ENCODE results near the gene OPTC. TPM values are rescaled to one million over a fixed set of nuclear protein-coding genes. Genes with fewer than 3 reads are reported as not detected.
A peak's percentile ranks its signal among the peaks of the same experiment; 100 is the strongest.

OPTC gene
- total RNA-seq, 5 donors from 2014 or later (not counting 1 experiment from before 2014, with no cell fraction given): not detected

DNA sequence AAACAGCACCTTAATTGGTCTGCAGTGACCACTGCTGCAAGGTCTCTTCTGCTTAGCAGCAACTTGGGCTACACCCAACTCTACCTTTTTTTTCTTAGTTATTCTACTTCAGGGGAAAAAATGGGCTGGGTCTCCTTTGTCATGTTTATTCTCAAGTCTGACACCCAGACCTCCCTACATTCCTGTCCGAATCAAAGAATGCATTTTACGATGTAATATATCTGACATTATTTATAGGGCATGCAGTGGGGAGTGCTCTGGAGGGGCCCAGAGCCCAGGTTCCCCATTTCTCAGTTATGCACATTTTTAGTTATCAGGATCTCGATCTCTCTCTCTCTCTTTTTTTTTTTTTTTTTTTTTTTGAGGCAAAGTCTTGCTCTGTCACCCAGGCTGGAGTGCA is 50.5 kb downstream of the OPTC start:
- DNase-seq (no peak), ATAC-seq (replicated peaks in 1 of 4) (no peak)
- no peak overlapping the region for H3K27ac Mint-ChIP-seq
- H3K36me3 Mint-ChIP-seq: no peaks in the 10 kb centered on the region
- WGBS (ENCODE audit: insufficient coverage): 17% methylated on average over 1 of the region's 3 CpGs
- H3K4me3 Mint-ChIP-seq: no peak overlapping the region
- Histone ChIP-seq H3K27ac (ENCODE audit: low read length) (no peak overlapping the region), H3K27me3 (replicated peaks in 1 of 2; ENCODE audit: control insufficient read depth in 2 of 2, extremely low read depth in 1 of 2, insufficient read depth in 2 of 2, low read length in 1 of 2) (peaks cover 0 to 2% of the 10 kb centered on the region in 2 experiments), H3K4me1 (ENCODE audit: control insufficient read depth in 1 of 2, extremely low read depth in 1 of 2, insufficient read depth in 2 of 2, low read length in 2 of 2) (no peaks in the 10 kb centered on the region), H3K36me3 (ENCODE audit: control insufficient read depth in 2 of 2, extremely low read depth in 1 of 2, insufficient read depth in 1 of 2, low read length in 1 of 2) (no peaks in the 10 kb centered on the region), H3K4me3 (ENCODE audit: control insufficient read depth in 1 of 2, extremely low read depth in 1 of 2, low read length in 1 of 2) (no peak overlapping the region), H3K9me3 (no peaks in the 10 kb centered on the region)
- CTCF ChIA-PET: no interaction called here
- no peaks in the 10 kb centered on the region for H3K4me1 Mint-ChIP-seq
- no peaks in the 10 kb centered on the region for H3K9me3 Mint-ChIP-seq
- H3K27me3 Mint-ChIP-seq: peaks cover 0 to 2% of the 10 kb centered on the region in 2 donors
- POLR2A ChIA-PET: no interaction called here

DNA sequence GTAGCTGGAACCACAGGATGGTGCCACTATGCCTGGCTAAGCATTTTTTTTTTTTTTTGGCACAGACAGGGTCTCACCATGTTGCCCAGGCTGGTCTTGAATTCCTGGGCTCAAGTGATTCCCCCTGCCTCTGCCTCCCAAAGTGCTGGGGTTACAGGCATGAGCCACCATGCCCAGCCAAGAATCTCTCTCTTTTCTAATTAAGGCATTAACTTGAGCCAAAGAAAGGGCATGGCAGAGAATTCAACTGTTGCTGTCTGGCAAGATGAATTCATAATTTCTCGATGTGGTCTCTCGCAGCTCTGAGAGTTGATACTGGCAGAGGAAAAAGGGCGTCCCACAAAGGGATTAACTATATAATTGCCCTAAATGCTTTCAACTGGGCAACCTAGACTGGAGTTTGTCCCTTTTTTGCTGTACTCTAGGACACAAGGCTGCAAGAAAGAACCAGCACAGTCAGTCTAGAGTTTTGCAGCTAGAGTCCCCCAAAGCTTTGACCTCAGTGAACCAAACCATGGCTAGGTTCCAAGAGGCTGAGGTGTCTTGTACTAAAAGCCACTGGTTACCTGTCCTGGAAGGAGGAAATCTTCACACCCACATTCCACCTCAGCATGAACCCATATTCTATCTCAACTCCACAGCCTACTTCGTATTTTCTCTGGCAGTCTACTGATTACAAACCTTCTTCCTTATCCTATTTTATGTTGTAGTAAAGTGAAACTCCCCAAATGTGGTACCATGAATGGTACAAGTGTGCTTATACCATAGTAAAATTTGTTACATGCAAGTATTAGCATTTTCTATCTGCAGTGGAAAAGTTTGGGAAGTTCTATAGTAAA is 51.2 kb downstream of the OPTC start:
- no peaks in the 10 kb centered on the region for H3K36me3 ChIP-seq (ENCODE audit: control insufficient read depth in 2 of 2, extremely low read depth in 1 of 2, insufficient read depth in 1 of 2, low read length in 1 of 2)

DNA sequence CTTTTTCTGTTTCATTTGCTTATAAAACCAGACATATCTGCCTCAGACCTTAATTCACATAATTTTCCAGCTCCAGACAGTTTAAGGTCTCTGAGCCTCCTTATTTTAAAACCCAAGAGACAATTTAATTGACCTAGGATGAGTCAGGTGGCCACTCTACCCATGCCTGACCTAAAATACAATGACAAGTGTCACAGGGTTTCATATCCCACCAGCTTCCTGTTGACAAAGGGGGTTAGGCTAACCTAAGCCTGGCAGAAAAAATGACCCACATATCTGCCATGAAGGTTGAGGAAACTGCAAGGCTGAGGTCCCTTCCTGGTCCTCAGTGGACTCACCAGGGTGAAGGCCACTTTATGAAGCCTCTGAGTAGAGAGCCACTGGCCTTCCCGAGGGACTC is 52.3 kb downstream of the OPTC start:
- WGBS (ENCODE audit: insufficient coverage): 75% methylated on average over 1 of the region's 1 CpG
- no peaks in the 10 kb centered on the region for H3K9me3 Mint-ChIP-seq
- H3K27me3 ChIP-seq (replicated peaks in 1 of 2; ENCODE audit: control insufficient read depth in 2 of 2, extremely low read depth in 1 of 2, insufficient read depth in 2 of 2, low read length in 1 of 2): peaks cover 0 to 2% of the 10 kb centered on the region in 2 experiments
- H3K4me1 ChIP-seq (ENCODE audit: control insufficient read depth in 1 of 2, extremely low read depth in 1 of 2, insufficient read depth in 2 of 2, low read length in 2 of 2): no peaks in the 10 kb centered on the region
- POLR2A ChIA-PET: no interaction called here
- H3K4me1 Mint-ChIP-seq: no peaks in the 10 kb centered on the region
- ATAC-seq (replicated peaks in 1 of 4) (no peak), DNase-seq (no peak)
- H3K27ac Mint-ChIP-seq: no peak overlapping the region
- CTCF ChIA-PET: no interaction called here
- no peak overlapping the region for H3K4me3 ChIP-seq (ENCODE audit: control insufficient read depth in 1 of 2, extremely low read depth in 1 of 2, low read length in 1 of 2)
- H3K9me3 ChIP-seq: no peaks in the 10 kb centered on the region
- H3K36me3 ChIP-seq (ENCODE audit: control insufficient read depth in 2 of 2, extremely low read depth in 1 of 2, insufficient read depth in 1 of 2, low read length in 1 of 2): no peaks in the 10 kb centered on the region
- no peaks in the 10 kb centered on the region for H3K36me3 Mint-ChIP-seq
- H3K4me3 Mint-ChIP-seq: no peak overlapping the region
- H3K27me3 Mint-ChIP-seq: peaks cover 0 to 2% of the 10 kb centered on the region in 2 donors
- no peak overlapping the region for H3K27ac ChIP-seq (ENCODE audit: low read length)

More for the DNA sequence above, 51.2 kb downstream of the OPTC start:
- Mint-ChIP-seq H3K36me3 (no peaks in the 10 kb centered on the region), H3K4me3 (no peak overlapping the region), H3K9me3 (no peaks in the 10 kb centered on the region), H3K27ac (no peak overlapping the region), H3K27me3 (peaks cover 0 to 2% of the 10 kb centered on the region in 2 donors), H3K4me1 (no peaks in the 10 kb centered on the region)
- Histone ChIP-seq H3K27me3 (replicated peaks in 1 of 2; ENCODE audit: control insufficient read depth in 2 of 2, extremely low read depth in 1 of 2, insufficient read depth in 2 of 2, low read length in 1 of 2) (peaks cover 0 to 2% of the 10 kb centered on the region in 2 experiments), H3K27ac (ENCODE audit: low read length) (no peak overlapping the region), H3K4me3 (ENCODE audit: control insufficient read depth in 1 of 2, extremely low read depth in 1 of 2, low read length in 1 of 2) (no peak overlapping the region), H3K4me1 (ENCODE audit: control insufficient read depth in 1 of 2, extremely low read depth in 1 of 2, insufficient read depth in 2 of 2, low read length in 2 of 2) (no peaks in the 10 kb centered on the region), H3K9me3 (no peaks in the 10 kb centered on the region)
- ATAC-seq (replicated peaks in 1 of 4) (no peak), DNase-seq (no peak)
- ChIA-PET POLR2A (no interaction called here), CTCF (no interaction called here)
- WGBS (ENCODE audit: insufficient coverage): 90% methylated on average over 3 of the region's 4 CpGs

DNA sequence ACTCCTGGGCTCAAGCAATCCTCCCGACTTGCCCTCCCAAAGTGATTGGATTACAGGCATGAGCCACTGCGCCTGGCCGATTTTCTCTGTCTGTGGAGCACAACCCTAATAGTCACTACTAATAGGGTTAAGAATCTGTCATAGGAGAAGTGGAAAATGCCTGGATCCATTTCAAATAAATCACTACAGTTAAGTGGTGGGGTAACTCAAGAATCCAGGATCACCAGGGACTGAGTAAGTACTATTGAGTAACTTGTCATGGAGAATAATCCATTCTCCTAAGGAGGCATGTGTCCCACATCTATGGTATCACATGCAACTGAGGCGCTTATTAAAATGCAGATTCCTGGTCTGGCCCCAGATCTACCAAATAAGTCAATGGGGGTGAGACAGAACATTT is 53.2 kb downstream of the OPTC start:
- Mint-ChIP-seq H3K4me3 (no peak overlapping the region), H3K9me3 (no peaks in the 10 kb centered on the region), H3K4me1 (no peaks in the 10 kb centered on the region), H3K27me3 (peaks cover 0 to 2% of the 10 kb centered on the region in 2 donors), H3K27ac (no peak overlapping the region), H3K36me3 (no peaks in the 10 kb centered on the region)
- DNase-seq: no peak
- Histone ChIP-seq H3K27ac (ENCODE audit: low read length) (no peak overlapping the region), H3K27me3 (replicated peaks in 1 of 2; ENCODE audit: control insufficient read depth in 2 of 2, extremely low read depth in 1 of 2, insufficient read depth in 2 of 2, low read length in 1 of 2) (peaks cover 0 to 2% of the 10 kb centered on the region in 2 experiments), H3K4me1 (ENCODE audit: control insufficient read depth in 1 of 2, extremely low read depth in 1 of 2, insufficient read depth in 2 of 2, low read length in 2 of 2) (no peaks in the 10 kb centered on the region), H3K36me3 (ENCODE audit: control insufficient read depth in 2 of 2, extremely low read depth in 1 of 2, insufficient read depth in 1 of 2, low read length in 1 of 2) (no peaks in the 10 kb centered on the region), H3K4me3 (ENCODE audit: control insufficient read depth in 1 of 2, extremely low read depth in 1 of 2, low read length in 1 of 2) (no peak overlapping the region), H3K9me3 (no peaks in the 10 kb centered on the region)
- POLR2A ChIA-PET: no interaction called here
- CTCF ChIA-PET: no interaction called here
- no CpG with 5 or more reads among the region's 4 CpGs for WGBS (ENCODE audit: insufficient coverage)
- ATAC-seq (replicated peaks in 1 of 4): no peak

DNA sequence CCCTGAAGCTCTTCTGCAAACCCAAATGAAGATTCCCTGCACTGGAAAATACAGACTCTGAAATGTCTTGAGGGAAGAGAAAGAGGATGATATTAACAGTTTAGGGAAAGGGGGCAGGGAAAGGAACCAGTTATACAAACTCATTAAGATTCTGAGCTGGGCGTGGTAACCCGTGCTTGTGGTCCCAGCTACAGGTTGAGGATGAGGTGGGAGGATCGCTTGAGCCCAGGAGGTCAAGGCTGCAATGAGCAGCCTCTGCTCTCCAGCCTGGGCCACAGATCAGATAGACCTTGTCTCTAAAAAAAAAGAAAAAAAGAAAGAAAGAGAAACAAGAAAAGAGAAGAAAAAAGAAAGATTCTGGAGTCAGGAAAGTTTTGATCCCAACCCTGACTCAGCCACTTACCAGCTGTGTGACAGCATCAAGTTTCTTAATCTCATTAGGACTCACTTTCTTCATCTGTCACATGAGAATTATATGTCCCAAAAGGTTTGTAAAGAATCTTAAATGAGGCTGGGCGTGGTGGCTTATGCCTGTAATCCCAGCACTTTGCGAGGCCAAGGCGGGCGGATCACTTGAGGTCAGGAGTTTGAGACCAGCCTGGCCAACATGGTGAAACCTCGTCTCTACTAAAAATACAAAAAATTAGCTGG is 53.9 kb downstream of the OPTC start:
- WGBS (ENCODE audit: insufficient coverage): 100% methylated on average over 1 of the region's 8 CpGs
- no peak for DNase-seq
- Histone ChIP-seq H3K4me3 (ENCODE audit: control insufficient read depth in 1 of 2, extremely low read depth in 1 of 2, low read length in 1 of 2) (no peak overlapping the region), H3K27ac (ENCODE audit: low read length) (no peak overlapping the region), H3K27me3 (replicated peaks in 1 of 2; ENCODE audit: control insufficient read depth in 2 of 2, extremely low read depth in 1 of 2, insufficient read depth in 2 of 2, low read length in 1 of 2) (peaks cover 0 to 2% of the 10 kb centered on the region in 2 experiments), H3K36me3 (ENCODE audit: control insufficient read depth in 2 of 2, extremely low read depth in 1 of 2, insufficient read depth in 1 of 2, low read length in 1 of 2) (no peaks in the 10 kb centered on the region), H3K4me1 (ENCODE audit: control insufficient read depth in 1 of 2, extremely low read depth in 1 of 2, insufficient read depth in 2 of 2, low read length in 2 of 2) (no peaks in the 10 kb centered on the region), H3K9me3 (no peaks in the 10 kb centered on the region)
- ATAC-seq (replicated peaks in 1 of 4): no peak
- Mint-ChIP-seq H3K27ac (no peak overlapping the region), H3K36me3 (no peaks in the 10 kb centered on the region), H3K4me1 (no peaks in the 10 kb centered on the region), H3K4me3 (no peak overlapping the region), H3K9me3 (no peaks in the 10 kb centered on the region), H3K27me3 (peaks cover 0 to 2% of the 10 kb centered on the region in 2 donors)
- ChIA-PET POLR2A (no interaction called here), CTCF (no interaction called here)

DNA sequence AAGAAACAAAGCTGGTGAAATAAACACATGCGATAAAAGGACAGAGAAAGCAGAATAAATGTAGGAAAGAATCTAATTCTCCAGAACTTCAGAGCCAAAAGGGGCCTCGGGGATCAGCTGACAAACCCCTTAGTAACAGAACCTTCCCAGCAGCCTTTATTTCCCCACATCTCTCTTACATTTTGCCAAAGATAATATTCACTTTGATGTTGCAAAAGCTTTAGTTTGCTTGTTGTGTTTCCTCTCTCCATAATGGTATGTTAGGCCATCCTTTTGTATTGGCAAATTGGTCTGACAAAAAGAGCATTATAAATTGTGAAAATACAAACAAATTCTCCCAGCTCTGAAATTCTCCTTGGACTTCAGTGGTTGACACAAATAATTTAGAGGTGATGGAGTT is 54.9 kb downstream of the OPTC start:
- no peaks in the 10 kb centered on the region for H3K4me1 Mint-ChIP-seq

More for the DNA sequence above, 54.9 kb downstream of the OPTC start:
- no peak for ATAC-seq (replicated peaks in 1 of 4)
- Histone ChIP-seq H3K27ac (ENCODE audit: low read length) (no peak overlapping the region), H3K9me3 (no peaks in the 10 kb centered on the region), H3K4me3 (ENCODE audit: control insufficient read depth in 1 of 2, extremely low read depth in 1 of 2, low read length in 1 of 2) (no peak overlapping the region), H3K36me3 (ENCODE audit: control insufficient read depth in 2 of 2, extremely low read depth in 1 of 2, insufficient read depth in 1 of 2, low read length in 1 of 2) (no peaks in the 10 kb centered on the region), H3K4me1 (ENCODE audit: control insufficient read depth in 1 of 2, extremely low read depth in 1 of 2, insufficient read depth in 2 of 2, low read length in 2 of 2) (no peaks in the 10 kb centered on the region), H3K27me3 (replicated peaks in 1 of 2; ENCODE audit: control insufficient read depth in 2 of 2, extremely low read depth in 1 of 2, insufficient read depth in 2 of 2, low read length in 1 of 2) (peaks cover 0 to 2% of the 10 kb centered on the region in 2 experiments)
- H3K36me3 Mint-ChIP-seq: no peaks in the 10 kb centered on the region
- no peaks in the 10 kb centered on the region for H3K9me3 Mint-ChIP-seq
- WGBS (ENCODE audit: insufficient coverage): no CpG with 5 or more reads among the region's 2 CpGs
- H3K27me3 Mint-ChIP-seq: peaks cover 0 to 2% of the 10 kb centered on the region in 2 donors
- no peak for DNase-seq
- no peak overlapping the region for H3K4me3 Mint-ChIP-seq
- POLR2A ChIA-PET: no interaction called here
- H3K27ac Mint-ChIP-seq: peak overlapping the region in 1 of 2 donors; percentile 31
- CTCF ChIA-PET: interaction anchor here in 1 of 2 donors (0.7 kb wide), 2 partner anchors 20 to 684 kb away, joined by 3 read pairs; no protein-coding TSS in a partner anchor

All from T-cell (primary cell).